Spleen (tissue), 11 donors: ENCODE results near the gene GPR107. TPM values are rescaled to one million over a fixed set of nuclear protein-coding genes. Genes with fewer than 3 reads are reported as not detected.

Source experiments
- DNase-seq: peaks from one replicate; pipeline ENCODE4 v3.0.0-alpha.2; 2020
- H3K27ac ChIP-seq, 8 donors: fragments of 200-600 bp; sonication (generic) in 7 of 8; 1 replicate in 4 of 8; 2 replicates in 4 of 8; pipeline versions ENCODE4 v1.5.0 to v1.8.0; 2016 to 2021; ENCODE audit warnings: inconsistent platforms in 4 of 8, mild to moderate bottlenecking in 4 of 8, moderate library complexity in 1 of 8
- H3K27me3 ChIP-seq, 7 donors: fragments of 200-600 bp; sonication (generic) in 6 of 7; replicated peaks in 1 of 7; 1 replicate in 4 of 7; 2 replicates in 3 of 7; pipeline versions ENCODE4 v1.5.0 to v1.8.0; 2016 to 2021; ENCODE audit warnings: inconsistent platforms in 3 of 7, mild to moderate bottlenecking in 1 of 7
- H3K36me3 ChIP-seq, 6 donors: fragments of 200-600 bp; sonication (generic) in 5 of 6; 1 replicate in 4 of 6; 2 replicates in 2 of 6; pipeline versions ENCODE4 v1.5.0 to v1.8.0; 2016 to 2021; ENCODE audit warnings: inconsistent platforms in 2 of 6
- H3K4me1 ChIP-seq, 6 donors: fragments of 200-600 bp; sonication (generic) in 5 of 6; 1 replicate in 3 of 6; 2 replicates in 3 of 6; pipeline versions ENCODE4 v1.5.0 to v1.8.0; 2016 to 2021; ENCODE audit warnings: inconsistent platforms in 3 of 6
- H3K4me3 ChIP-seq, 8 donors: fragments of 200-600 bp; sonication (generic) in 7 of 8; 1 replicate in 4 of 8; 2 replicates in 4 of 8; pipeline versions ENCODE4 v1.5.0 to v1.8.0; 2016 to 2021; ENCODE audit warnings: inconsistent platforms in 4 of 8, mild to moderate bottlenecking in 4 of 8, moderate library complexity in 2 of 8
- H3K9me3 ChIP-seq, 8 donors: fragments of 200-600 bp; sonication (generic) in 7 of 8; 1 replicate in 4 of 8; 2 replicates in 4 of 8; pipeline versions ENCODE4 v1.5.0 to v1.8.0; 2016 to 2021; ENCODE audit warnings: inconsistent platforms in 4 of 8
- CTCF ChIP-seq, 11 experiments: fragments of 200-600 bp in 7 of 11; fragments of 450-650 bp in 4 of 11; sonication (generic) in 4 of 11; IDR thresholded peaks in 8 of 11; conservative IDR thresholded peaks in 3 of 11; 1 replicate in 7 of 11; 2 replicates in 4 of 11; pipeline versions ENCODE4 v1.4.0 to v1.8.0; 2016 to 2021; ENCODE audit warnings: antibody characterized with exemption in 11 of 11, inconsistent platforms in 4 of 11, mild to moderate bottlenecking in 1 of 11
- POLR2A ChIP-seq, 3 donors: fragments of 450-650 bp; IDR thresholded peaks; one replicate each; pipeline ENCODE4 v1.5.1; 2017; ENCODE audit warnings: antibody characterized with exemption in 3 of 3, mild to moderate bottlenecking in 1 of 3
- POLR2AphosphoS5 ChIP-seq, 3 donors: sonication (generic); formaldehyde crosslinking; IDR thresholded peaks; one replicate each; pipeline ENCODE4 v1.5.1; 2017; ENCODE audit warnings: antibody characterized with exemption in 3 of 3
- WGBS, 5 donors: extraction: QIAGEN DNeasy Blood & Tissue Kit in 3 of 5; methylation state at CpG; one replicate each; pipeline versions ENCODE4 v1.1.5 to v1.1.7; 2013 to 2018; 5-methylcytosine and 5-hydroxymethylcytosine counted together
- intact Hi-C: fragments of 100-400 bp; cut with DNase I; formaldehyde crosslinking; loops from one replicate; pipeline ENCODE4 v1.15.0; 2023; ENCODE audit warnings: low total_unique reads
- polyA plus RNA-seq, 3 donors: library from polyadenylated mRNA; stranded (reverse); fragments of 200-250 nt; gene quantifications; one replicate each; pipeline ENCODE4 v1.2.1, GENCODE V29; 2013
- total RNA-seq, 7 donors: library from RNA; depleted of rRNA in 3 of 7; stranded (reverse); fragments of >200 nt in 3 of 7; fragmentation: NEBNext Ultra II Directional in 4 of 7; extraction: Animal tissue kit (Norgen Biotek cat#: 25700) in 4 of 7; gene quantifications; one replicate each; pipeline versions ENCODE4 v1.1.0 to v1.2.1, GENCODE V29; 2016 to 2021
- donor health status: healthy with polysubstance abuse.
- donor health status: DM: no; HTN: no; CAD: no; lungs with moderate emphysema.
- donor health status: DM: no; HTN: no; CAD: no.
- donor health status: Bipolar disorder and iron deficiency.
- donor health status: healthy.
- donor health status: DM: no; HTN: no; CAD: no.
- donor health status: DM: yes; HTN: yes; CAD: no.

GPR107 gene
- total and polyA plus RNA-seq, 10 donors, result 3.9 to 42.8 (median 28.3) TPM

GRCh38 chr9:130155647-130156046 is 101.9 kb downstream of the GPR107 start:
- WGBS, 5 donors, result 86 to 97% (median 96%) methylated on average over 12 of the region's 12 CpGs
- H3K9me3 ChIP-seq, result no peaks in the 10 kb centered on the region
- intact Hi-C loops, result no loop called here
- no peak overlapping the region for H3K4me3 ChIP-seq
- TF ChIP-seq POLR2AphosphoS5 (IDR thresholded peaks at IDR 0.05), result no peak
- no peak overlapping the region for H3K27ac ChIP-seq
- H3K4me1 ChIP-seq, result no peaks in the 10 kb centered on the region
- no peak for DNase-seq
- no peaks in the 10 kb centered on the region for H3K36me3 ChIP-seq
- H3K27me3 ChIP-seq, result peaks cover 0 to 9% (median 0%) of the 10 kb centered on the region in 7 donors

- TF ChIP-seq POLR2A (IDR thresholded peaks at IDR 0.05) (no peak), POLR2AphosphoS5 (IDR thresholded peaks at IDR 0.05) (no peak), CTCF (IDR thresholded peaks at IDR 0.05 in 8 of 11, conservative IDR thresholded peaks at IDR 0.05 in 3 of 11) (no peak)
- no peaks in the 10 kb centered on the region for H3K4me1 ChIP-seq
- WGBS, 5 donors, result 18 to 72% (median 68%) methylated on average over 2 to 6 of the region's 6 CpGs
- no peak overlapping the region for H3K4me3 ChIP-seq
- H3K27ac ChIP-seq, result no peak overlapping the region
- no peak for DNase-seq
- H3K36me3 ChIP-seq, result no peaks in the 10 kb centered on the region
- no peaks in the 10 kb centered on the region for H3K9me3 ChIP-seq
- H3K27me3 ChIP-seq, result peaks cover 0 to 9% (median 0%) of the 10 kb centered on the region in 7 donors
- intact Hi-C loops, result no loop called here
Observed at GRCh38 chr9:130156672-130157071, 103.0 kb downstream of the GPR107 start.

GRCh38 chr9:130157079-130157478 is 103.4 kb downstream of the GPR107 start:
- no peak for DNase-seq
- Histone ChIP-seq H3K27ac (no peak overlapping the region), H3K4me3 (no peak overlapping the region), H3K27me3 (peaks cover 0 to 9% (median 0%) of the 10 kb centered on the region in 7 donors), H3K9me3 (no peaks in the 10 kb centered on the region), H3K4me1 (no peaks in the 10 kb centered on the region), H3K36me3 (no peaks in the 10 kb centered on the region)
- no peak for TF ChIP-seq CTCF (IDR thresholded peaks at IDR 0.05 in 8 of 11, conservative IDR thresholded peaks at IDR 0.05 in 3 of 11)
- no peak for TF ChIP-seq POLR2A (IDR thresholded peaks at IDR 0.05)
- no peak for TF ChIP-seq POLR2AphosphoS5 (IDR thresholded peaks at IDR 0.05)
- 73 to 88% (median 76%) methylated on average over 6 to 7 of the region's 7 CpGs for WGBS, 5 donors
- intact Hi-C loops, result no loop called here

GRCh38 chr9:130158001-130158400 is 104.3 kb downstream of the GPR107 start:
- Histone ChIP-seq H3K27me3 (peaks cover 0 to 16% (median 0%) of the 10 kb centered on the region in 7 donors), H3K9me3 (no peaks in the 10 kb centered on the region), H3K4me3 (no peak overlapping the region), H3K36me3 (no peaks in the 10 kb centered on the region), H3K4me1 (no peaks in the 10 kb centered on the region), H3K27ac (no peak overlapping the region)
- WGBS, 5 donors, result 80 to 95% (median 87%) methylated on average over 8 of the region's 8 CpGs
- TF ChIP-seq CTCF (IDR thresholded peaks at IDR 0.05 in 8 of 11, conservative IDR thresholded peaks at IDR 0.05 in 3 of 11) (no peak), POLR2A (IDR thresholded peaks at IDR 0.05) (no peak), POLR2AphosphoS5 (IDR thresholded peaks at IDR 0.05) (no peak)
- DNase-seq, result no peak
- intact Hi-C loops, result no loop called here

GRCh38 chr9:130159057-130159456 is 105.4 kb downstream of the GPR107 start:
- Histone ChIP-seq H3K27ac (no peak overlapping the region), H3K27me3 (peaks cover 0 to 16% (median 0%) of the 10 kb centered on the region in 7 donors), H3K4me3 (no peak overlapping the region), H3K9me3 (no peaks in the 10 kb centered on the region), H3K36me3 (no peaks in the 10 kb centered on the region), H3K4me1 (no peaks in the 10 kb centered on the region)
- 67 to 86% (median 75%) methylated on average over 8 of the region's 8 CpGs for WGBS, 5 donors
- no peak for TF ChIP-seq CTCF (IDR thresholded peaks at IDR 0.05 in 8 of 11, conservative IDR thresholded peaks at IDR 0.05 in 3 of 11)
- no peak for TF ChIP-seq POLR2A (IDR thresholded peaks at IDR 0.05)
- no peak for DNase-seq
- intact Hi-C loops, result no loop called here
